ENCODE results near the gene MADD. TPM values are rescaled to one million over a fixed set of nuclear protein-coding genes. Genes with fewer than 3 reads are reported as not detected.

MADD gene
- total RNA-seq = 10.3 and 20.3 TPM in 2 replicates

GRCh38 chr11:47269829-47270305 is at the start of gene MADD:
Gene MADD, plus strand, starts transcription at chr11:47270133.

GRCh38 chr11:47248664-47249377 is 21.1 kb upstream of the MADD start, which contains the start of gene ACP2:
Gene ACP2, minus strand, starts transcription at chr11:47248814. Its CDS starts 25 bp downstream, at chr11:47248789.

GRCh38 chr11:47257517-47258316 is 12.2 kb upstream of the MADD start, which contains the start of gene NR1H3:
Gene NR1H3, plus strand, starts transcription at chr11:47257996. Its CDS starts 1,221 bp downstream, at chr11:47259217.

GRCh38 chr11:47352556-47352955 is 82.6 kb downstream of the MADD start, which contains the start of gene MYBPC3:
Gene MYBPC3, minus strand, starts transcription at chr11:47352702. Its CDS starts 55 bp downstream, at chr11:47352647.

GRCh38 chr11:47378010-47378835 is 108.3 kb downstream of the MADD start, which contains the start of gene SPI1:
Gene SPI1, minus strand, starts transcription at chr11:47378547. Its CDS starts 194 bp downstream, at chr11:47378353.

Other genes starting within 250 kb of the MADD start
- 94.4 and 122 TPM in 2 replicates for gene ARFGAP2, start 93.3 kb upstream of the MADD start, total RNA-seq
- 9.9 and 14.1 TPM in 2 replicates for gene PACSIN3, start 83.7 kb upstream of the MADD start, total RNA-seq
- gene DDB2, start 55.2 kb upstream of the MADD start, total RNA-seq = 38.9 and 44.4 TPM in 2 replicates
- 26.8 and 31.1 TPM in 2 replicates for gene ACP2, start 21.3 kb upstream of the MADD start, total RNA-seq
- 53.3 and 88.2 TPM in 2 replicates for gene NR1H3, start 12.1 kb upstream of the MADD start, total RNA-seq
- gene MYBPC3, start 82.6 kb downstream of the MADD start, total RNA-seq = not detected in 2 replicates
- gene SPI1, start 108.4 kb downstream of the MADD start, total RNA-seq = not detected in 2 replicates
- 51.4 and 68.4 TPM in 2 replicates for gene SLC39A13, start 138.5 kb downstream of the MADD start, total RNA-seq
- 138 and 145 TPM in 2 replicates for gene PSMC3, start 156.3 kb downstream of the MADD start, total RNA-seq
- gene RAPSN, start 179.0 kb downstream of the MADD start, total RNA-seq = 0.20 TPM in 1 of 2 replicates, not detected in the other